ENCODE data around the gene FFAR1. TPM values are rescaled to one million over a fixed set of nuclear protein-coding genes. Genes with fewer than 3 reads are reported as not detected.

FFAR1 gene
- total and polyA plus RNA-seq, 2 donors (not counting 1 experiment from before 2014, with no cell fraction given): 3.0 to 17.9 TPM

GRCh38 chr19:35302446-35302845, 45.3 kb upstream of the FFAR1 start:
- Histone ChIP-seq H3K9me3 (ENCODE audit: control extremely low read depth in 1 of 3, control insufficient read depth in 2 of 3, insufficient read depth in 1 of 3, low read length in 2 of 3) (no peaks in the 10 kb centered on the region), H3K9ac (ENCODE audit: low read length) (no peak overlapping the region), H3K4me2 (replicated peaks; ENCODE audit: low read depth, low read length, poor library complexity, severe bottlenecking) (no peak overlapping the region), H4K20me1 (ENCODE audit: control insufficient read depth, insufficient read depth, low read length, poor library complexity, severe bottlenecking) (no peaks in the 10 kb centered on the region), H3K4me1 (ENCODE audit: control insufficient read depth in 2 of 2, insufficient read depth in 2 of 2, low read length in 2 of 2) (peaks cover 9 to 33% of the 10 kb centered on the region in 2 donors), H2AFZ (ENCODE audit: insufficient read depth, low read depth, low read length, poor library complexity, severe bottlenecking) (no peak overlapping the region), H3K4me3 (ENCODE audit: control extremely low read depth in 1 of 5, extremely low read depth in 1 of 5, insufficient read depth in 1 of 5, low read depth in 2 of 5, low read length in 4 of 5) (no peak overlapping the region), H3K36me3 (replicated peaks in 1 of 2; ENCODE audit: control extremely low read depth in 1 of 2, control insufficient read depth in 1 of 2, extremely low read depth in 1 of 2, insufficient read depth in 2 of 2, low read length in 1 of 2) (no peaks in the 10 kb centered on the region), H3K27me3 (replicated peaks in 1 of 4; ENCODE audit: control extremely low read depth in 1 of 4, control insufficient read depth in 3 of 4, insufficient read depth in 4 of 4, low read length in 3 of 4) (no peaks in the 10 kb centered on the region), H3K79me2 (ENCODE audit: control insufficient read depth, insufficient read depth, low read length) (peaks cover 22% of the 10 kb centered on the region), H3K27ac (ENCODE audit: low read length in 2 of 2) (no peak overlapping the region)
- ChIA-PET CTCF (no interaction called here), POLR2A (interaction anchor here (0.7 kb wide), 1 partner anchor 14 kb away, joined by 12 read pairs; no protein-coding TSS in a partner anchor)
- DNase-seq: no peak
- TF ChIP-seq EZH2 (IDR thresholded peaks at IDR 0.05; ENCODE audit: borderline replicate concordance, insufficient read depth, low read depth, low read length, poor library complexity, severe bottlenecking): no peak
- no peak for TF ChIP-seq CTCF (IDR thresholded peaks at IDR 0.05)
- peaks cover 22% of the 10 kb centered on the region for H3K4me1 Mint-ChIP-seq
- no peak for ATAC-seq (ENCODE audit: low read depth)
- no peak overlapping the region for H3K4me3 Mint-ChIP-seq
- no peaks in the 10 kb centered on the region for H3K27me3 Mint-ChIP-seq
- no peak overlapping the region for H3K27ac Mint-ChIP-seq
- H3K9me3 Mint-ChIP-seq (ENCODE audit: insufficient read depth): no peaks in the 10 kb centered on the region
- intact Hi-C loops (cut with micrococcal nuclease): no loop called here
- 86% methylated on average over 10 of the region's 16 CpGs for WGBS (ENCODE audit: insufficient coverage)

GRCh38 chr19:35303357-35303915, 44.3 kb upstream of the FFAR1 start:
- CTCF ChIA-PET: no interaction called here
- DNase-seq: no peak
- Histone ChIP-seq H3K9me3 (ENCODE audit: control extremely low read depth in 1 of 3, control insufficient read depth in 2 of 3, insufficient read depth in 1 of 3, low read length in 2 of 3) (no peaks in the 10 kb centered on the region), H3K27ac (ENCODE audit: low read length in 2 of 2) (no peak overlapping the region), H3K4me2 (replicated peaks; ENCODE audit: low read depth, low read length, poor library complexity, severe bottlenecking) (no peak overlapping the region), H3K4me3 (ENCODE audit: control extremely low read depth in 1 of 5, extremely low read depth in 1 of 5, insufficient read depth in 1 of 5, low read depth in 2 of 5, low read length in 4 of 5) (no peak overlapping the region), H2AFZ (ENCODE audit: insufficient read depth, low read depth, low read length, poor library complexity, severe bottlenecking) (no peak overlapping the region), H3K4me1 (ENCODE audit: control insufficient read depth in 2 of 2, insufficient read depth in 2 of 2, low read length in 2 of 2) (peaks cover 16 to 33% of the 10 kb centered on the region in 2 donors), H3K27me3 (replicated peaks in 1 of 4; ENCODE audit: control extremely low read depth in 1 of 4, control insufficient read depth in 3 of 4, insufficient read depth in 4 of 4, low read length in 3 of 4) (no peaks in the 10 kb centered on the region), H3K79me2 (ENCODE audit: control insufficient read depth, insufficient read depth, low read length) (peaks cover 21% of the 10 kb centered on the region), H3K9ac (ENCODE audit: low read length) (no peak overlapping the region), H3K36me3 (replicated peaks in 1 of 2; ENCODE audit: control extremely low read depth in 1 of 2, control insufficient read depth in 1 of 2, extremely low read depth in 1 of 2, insufficient read depth in 2 of 2, low read length in 1 of 2) (no peaks in the 10 kb centered on the region), H4K20me1 (ENCODE audit: control insufficient read depth, insufficient read depth, low read length, poor library complexity, severe bottlenecking) (no peaks in the 10 kb centered on the region)
- no peak for ATAC-seq (ENCODE audit: low read depth)
- Mint-ChIP-seq H3K27me3 (no peaks in the 10 kb centered on the region), H3K27ac (no peak overlapping the region), H3K4me1 (peaks cover 30% of the 10 kb centered on the region), H3K4me3 (no peak overlapping the region), H3K9me3 (ENCODE audit: insufficient read depth) (no peaks in the 10 kb centered on the region)
- intact Hi-C loops (cut with micrococcal nuclease): no loop called here
- POLR2A ChIA-PET: interaction anchor here (0.7 kb wide), 1 partner anchor 13 kb away, joined by 12 read pairs; no protein-coding TSS in a partner anchor
- WGBS (ENCODE audit: insufficient coverage): 100% methylated on average over 5 of the region's 6 CpGs
- TF ChIP-seq EZH2 (IDR thresholded peaks at IDR 0.05; ENCODE audit: borderline replicate concordance, insufficient read depth, low read depth, low read length, poor library complexity, severe bottlenecking) (no peak), CTCF (IDR thresholded peaks at IDR 0.05) (no peak)
